Muscle of leg (tissue), 11 donors: ENCODE data around the gene SLC29A1. TPM values are rescaled to one million over a fixed set of nuclear protein-coding genes. Genes with fewer than 3 reads are reported as not detected.

Experiments
- DNase-seq: peaks from one replicate; pipeline ENCODE4 v3.0.0; 2013
- H3K27ac ChIP-seq: one replicate; pipeline ENCODE4 v1.5.1; 2013; ENCODE audit warnings: mild to moderate bottlenecking, low read length, control low read depth
- H3K27me3 ChIP-seq: one replicate; pipeline ENCODE4 v1.6.1; 2013; ENCODE audit warnings: low read length; ENCODE audit not compliant: control insufficient read depth, insufficient read depth
- H3K36me3 ChIP-seq: one replicate; pipeline ENCODE4 v1.6.1; 2013; ENCODE audit warnings: low read length; ENCODE audit not compliant: control insufficient read depth, insufficient read depth
- H3K4me1 ChIP-seq: one replicate; pipeline ENCODE4 v1.6.1; 2013; ENCODE audit warnings: low read length; ENCODE audit not compliant: control insufficient read depth, insufficient read depth
- H3K4me3 ChIP-seq: one replicate; pipeline ENCODE4 v1.5.1; 2013; ENCODE audit warnings: low read length, control low read depth
- H3K9me3 ChIP-seq: replicated peaks from 2 replicates; pipeline ENCODE4 v1.6.1; 2013; ENCODE audit warnings: low read depth, low read length; ENCODE audit not compliant: control insufficient read depth
- WGBS: methylation state at CpG from one replicate; pipeline ENCODE4 v1.1.5; 2013; ENCODE audit warnings: missing lambda C conversion rate; ENCODE audit not compliant: insufficient coverage; 5-methylcytosine and 5-hydroxymethylcytosine counted together
- polyA plus RNA-seq, 8 donors: library from polyadenylated mRNA; unstranded; fragments of 120-200 nt; gene quantifications; one replicate each; pipeline versions ENCODE4 v1.2.1 to v1.2.3, GENCODE V29; 2013; ENCODE audit warnings: inconsistent platforms in 1 of 8, low replicate concordance in 1 of 8; ENCODE audit not compliant: insufficient read length in 8 of 8, insufficient read depth in 1 of 8
- total RNA-seq: library from RNA; stranded (reverse); fragments of 120-200 nt; gene quantifications from one replicate; pipeline ENCODE4 v1.2.4, GENCODE V29; 2013

The SLC29A1 gene
- total and polyA plus RNA-seq, 9 donors = 27.8 to 94.2 (median 67.5) TPM

DNA sequence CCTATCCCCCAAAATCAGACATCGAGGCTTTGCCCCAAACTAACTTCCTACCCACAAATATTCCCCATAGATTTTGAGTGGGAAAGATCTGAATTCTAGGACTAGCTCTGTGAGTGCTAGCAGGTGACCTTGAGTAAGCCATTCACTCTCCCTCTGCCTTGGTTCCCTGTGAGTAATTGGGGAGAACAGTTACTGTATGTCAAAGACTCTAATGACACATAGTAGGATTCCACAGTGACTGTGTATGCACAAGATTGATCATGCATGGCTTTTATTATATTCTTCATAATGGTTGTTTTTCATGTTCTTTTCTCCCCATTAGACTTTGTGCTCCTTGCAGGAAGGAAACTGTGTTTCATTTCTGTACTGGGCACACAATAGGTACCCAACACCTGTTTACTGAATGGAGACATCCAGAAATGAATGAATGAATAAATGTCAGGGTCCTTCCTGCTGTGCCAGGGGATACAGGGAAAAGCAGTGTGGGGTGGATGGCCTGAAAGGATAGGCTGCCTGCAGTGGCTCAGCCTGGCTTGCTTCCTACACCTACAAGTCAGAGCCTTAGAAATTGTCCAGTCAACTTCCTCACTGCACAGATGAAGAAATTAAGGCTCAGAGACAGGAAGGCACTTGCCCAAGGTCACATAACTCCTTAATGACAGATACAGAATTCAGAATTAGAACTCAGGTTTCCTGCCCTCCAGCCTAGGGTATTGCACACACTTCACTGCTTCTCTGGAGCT lies 46.0 kb downstream of the SLC29A1 start:
- H3K36me3 ChIP-seq = no peaks in the 10 kb centered on the region
- no CpG with 5 or more reads among the region's 1 CpG for WGBS
- DNase-seq = no peak
- H3K27me3 ChIP-seq = peaks cover 58% of the 10 kb centered on the region
- H3K27ac ChIP-seq = no peak overlapping the region
- no peaks in the 10 kb centered on the region for H3K9me3 ChIP-seq
- H3K4me3 ChIP-seq = no peak overlapping the region
- peaks cover 7% of the 10 kb centered on the region for H3K4me1 ChIP-seq

DNA sequence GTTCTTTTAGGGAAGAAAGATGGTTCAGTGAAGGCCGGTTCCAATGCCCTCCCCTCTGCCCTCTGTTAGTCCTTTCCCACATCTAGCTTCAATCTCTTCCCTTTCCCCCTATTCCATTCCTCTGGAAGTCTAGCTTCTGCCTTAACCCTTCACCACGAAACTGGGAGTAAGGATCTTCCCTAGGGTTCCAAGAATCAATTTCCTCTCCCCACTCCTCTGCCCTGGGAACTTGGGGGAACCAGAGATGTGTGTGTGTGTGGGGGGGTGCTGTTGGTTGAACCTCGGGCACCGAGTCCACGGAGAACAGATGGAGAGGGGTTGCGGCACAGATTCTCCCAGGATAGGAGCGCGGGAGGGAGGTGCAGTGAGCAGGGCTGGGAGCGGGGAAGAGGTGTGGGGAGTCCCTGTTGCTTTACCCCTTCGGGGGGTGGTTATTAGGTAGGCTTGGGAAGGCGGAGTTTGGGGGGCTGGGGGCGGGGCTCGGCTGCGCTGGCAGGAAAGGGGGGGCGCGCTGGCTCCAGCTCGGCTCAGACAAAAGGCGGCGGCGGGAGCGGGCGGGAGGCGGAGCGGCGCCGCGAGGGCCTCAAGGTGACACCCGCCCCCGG lies 46.6 kb downstream of the SLC29A1 start, which contains the start of gene TMEM151B:
TSS of gene TMEM151B (plus strand) at position 530 of the 605 bp plus-strand sequence. CDS start 293 bp downstream, outside the sequence.
- H3K27ac ChIP-seq = no peak within 1 kb of the TSS
- H3K9me3 ChIP-seq = no peaks in the 10 kb centered on the region
- H3K4me1 ChIP-seq = peaks cover under 1% of the 10 kb centered on the region
- H3K36me3 ChIP-seq = no peaks in the 10 kb centered on the region
- no peak within 1 kb of the TSS for H3K4me3 ChIP-seq
- no peak for DNase-seq
- 13% methylated on average over 11 of the region's 29 CpGs for WGBS
- H3K27me3 ChIP-seq = peaks cover 63% of the 10 kb centered on the region

- no peaks in the 10 kb centered on the region for H3K9me3 ChIP-seq
- WGBS = under 1% methylated on average over 64 of the region's 90 CpGs
- H3K27ac ChIP-seq = no peak overlapping the region
- peaks cover 70% of the 10 kb centered on the region for H3K27me3 ChIP-seq
- peaks cover 2% of the 10 kb centered on the region for H3K4me1 ChIP-seq
- no peaks in the 10 kb centered on the region for H3K36me3 ChIP-seq
- DNase-seq = no peak
- H3K4me3 ChIP-seq = no peak overlapping the region
Observed at GRCh38 chr6:44270526-44271405, 47.4 kb downstream of the SLC29A1 start.

DNA sequence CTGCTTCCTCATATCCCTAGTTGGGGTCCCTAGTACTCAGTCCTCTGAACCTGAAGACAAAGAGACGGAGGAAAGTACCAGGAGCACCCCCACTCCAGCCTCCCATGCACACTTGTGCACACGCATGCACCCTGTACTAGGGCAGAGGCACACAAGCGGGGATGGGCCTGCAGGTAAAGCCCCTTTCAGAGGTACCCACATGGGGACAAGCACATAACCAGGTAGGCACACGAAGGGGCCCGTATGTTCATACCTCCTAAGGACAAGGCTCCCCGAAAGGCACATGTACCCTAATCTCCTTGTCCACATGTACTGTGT lies 48.0 kb downstream of the SLC29A1 start:
- no peaks in the 10 kb centered on the region for H3K9me3 ChIP-seq
- H3K4me1 ChIP-seq = peaks cover 5% of the 10 kb centered on the region
- H3K4me3 ChIP-seq = no peak overlapping the region
- 73% methylated on average over 4 of the region's 6 CpGs for WGBS
- peaks cover 72% of the 10 kb centered on the region for H3K27me3 ChIP-seq
- no peak overlapping the region for H3K27ac ChIP-seq
- H3K36me3 ChIP-seq = no peaks in the 10 kb centered on the region
- no peak for DNase-seq

DNA sequence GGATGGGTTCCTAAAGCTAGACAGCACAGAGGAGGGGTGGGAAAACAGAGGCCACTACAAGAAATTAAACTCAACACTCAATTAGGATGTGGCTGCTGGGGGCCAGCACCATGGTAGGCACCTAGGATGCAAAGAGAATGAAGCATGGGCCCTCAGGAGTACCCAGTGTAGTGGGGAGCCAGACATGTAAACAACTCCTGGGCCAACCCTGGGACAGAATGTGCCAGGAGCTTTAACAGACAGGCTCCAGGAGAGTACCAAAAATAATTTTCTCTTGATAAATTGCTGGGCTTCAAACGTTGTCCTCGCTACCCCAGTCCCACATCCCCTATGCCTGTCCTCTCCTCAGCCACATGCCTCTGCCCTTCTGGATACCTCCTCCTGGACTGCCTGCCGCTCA lies 48.5 kb downstream of the SLC29A1 start:
- no peaks in the 10 kb centered on the region for H3K36me3 ChIP-seq
- H3K4me3 ChIP-seq = no peak overlapping the region
- no peak for DNase-seq
- peaks cover 8% of the 10 kb centered on the region for H3K4me1 ChIP-seq
- H3K27me3 ChIP-seq = peaks cover 75% of the 10 kb centered on the region
- H3K9me3 ChIP-seq = no peaks in the 10 kb centered on the region
- H3K27ac ChIP-seq = no peak overlapping the region
- whole genome bisulfite sequencing = no CpG with 5 or more reads among the region's 3 CpGs

- peaks cover 9% of the 10 kb centered on the region for H3K4me1 ChIP-seq
- no peak overlapping the region for H3K4me3 ChIP-seq
- H3K27ac ChIP-seq = no peak overlapping the region
- H3K27me3 ChIP-seq = peaks cover 81% of the 10 kb centered on the region
- DNase-seq = no peak
- H3K9me3 ChIP-seq = no peaks in the 10 kb centered on the region
- 71% methylated on average over 3 of the region's 3 CpGs for WGBS
- no peaks in the 10 kb centered on the region for H3K36me3 ChIP-seq
Observed at GRCh38 chr6:44272529-44272928, 49.1 kb downstream of the SLC29A1 start.

GRCh38 chr6:44272999-44273566 lies 49.7 kb downstream of the SLC29A1 start:
- WGBS = 90% methylated on average over 17 of the region's 23 CpGs
- no peaks in the 10 kb centered on the region for H3K9me3 ChIP-seq
- H3K27ac ChIP-seq = no peak overlapping the region
- peaks cover 85% of the 10 kb centered on the region for H3K27me3 ChIP-seq
- H3K4me3 ChIP-seq = no peak overlapping the region
- peaks cover 9% of the 10 kb centered on the region for H3K4me1 ChIP-seq
- H3K36me3 ChIP-seq = no peaks in the 10 kb centered on the region
- DNase-seq = no peak

- no peak overlapping the region for H3K4me3 ChIP-seq
- H3K9me3 ChIP-seq = no peaks in the 10 kb centered on the region
- H3K36me3 ChIP-seq = no peaks in the 10 kb centered on the region
- no peak for DNase-seq
- no peak overlapping the region for H3K27ac ChIP-seq
- peaks cover 83% of the 10 kb centered on the region for H3K27me3 ChIP-seq
- H3K4me1 ChIP-seq = peaks cover 9% of the 10 kb centered on the region
- no CpG with 5 or more reads among the region's 1 CpG for WGBS
Observed at GRCh38 chr6:44273617-44274016, 50.2 kb downstream of the SLC29A1 start.

GRCh38 chr6:44275271-44275748 lies 51.9 kb downstream of the SLC29A1 start:
- Histone ChIP-seq H3K4me3 (no peak overlapping the region), H3K27ac (no peak overlapping the region), H3K27me3 (peaks cover 80% of the 10 kb centered on the region), H3K9me3 (no peaks in the 10 kb centered on the region), H3K4me1 (peaks cover 9% of the 10 kb centered on the region), H3K36me3 (no peaks in the 10 kb centered on the region)
- DNase-seq = no peak
- WGBS = 80% methylated on average over 59 of the region's 59 CpGs
